ENCODE results near the gene CELA3A.

Gene CELA3A

DNA sequence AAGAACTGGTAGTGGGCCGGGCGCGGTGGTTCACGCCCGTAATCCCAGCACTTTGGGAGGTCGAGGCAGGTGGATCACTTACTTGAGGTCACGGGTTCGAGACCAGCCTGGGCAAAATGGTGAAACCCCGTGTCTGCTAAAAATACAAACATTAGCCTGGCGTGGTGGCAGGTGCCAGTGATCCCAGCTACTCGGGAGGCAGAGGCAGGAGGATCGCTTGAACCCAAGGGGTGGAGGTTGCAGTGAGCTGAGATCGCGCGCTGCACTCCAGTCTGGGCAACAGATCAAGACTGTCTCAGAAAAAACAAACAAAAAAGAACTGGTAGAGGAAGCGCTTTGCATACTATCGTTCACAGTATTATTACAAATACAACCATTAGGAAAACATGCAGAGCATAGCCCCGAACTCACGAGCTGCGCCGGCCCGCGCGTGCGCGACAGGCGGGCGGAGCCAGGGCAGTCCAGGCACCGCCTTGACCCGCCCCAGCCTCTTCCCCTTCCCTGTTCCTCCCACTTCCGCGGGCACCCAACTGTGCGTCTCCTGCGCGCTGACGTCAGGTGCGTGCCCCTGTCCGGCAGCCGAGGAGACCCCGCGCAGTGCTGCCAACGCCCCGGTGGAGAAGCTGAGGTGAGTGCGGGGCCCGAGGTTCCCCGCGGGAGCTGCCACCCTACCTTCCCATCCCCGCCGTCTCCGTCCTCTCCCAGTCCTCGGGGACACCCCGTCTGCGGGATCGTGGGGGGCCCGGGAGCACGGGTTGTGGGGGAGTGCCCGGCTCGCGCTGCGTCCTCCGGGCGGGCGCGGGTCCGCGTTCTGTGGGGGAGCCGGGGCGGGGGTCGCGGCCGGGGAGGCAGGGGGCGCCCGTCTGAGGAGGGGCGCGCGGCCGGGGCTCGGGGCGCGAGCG lies 50.9 kb downstream of the CELA3A start, which contains the start of gene CDC42:
Gene CDC42, plus strand, starts transcription at position 595 of the 902 bp plus-strand sequence. CDS start 25,770 bp downstream, outside the sequence.
- TF ChIP-seq, protein P1, sequence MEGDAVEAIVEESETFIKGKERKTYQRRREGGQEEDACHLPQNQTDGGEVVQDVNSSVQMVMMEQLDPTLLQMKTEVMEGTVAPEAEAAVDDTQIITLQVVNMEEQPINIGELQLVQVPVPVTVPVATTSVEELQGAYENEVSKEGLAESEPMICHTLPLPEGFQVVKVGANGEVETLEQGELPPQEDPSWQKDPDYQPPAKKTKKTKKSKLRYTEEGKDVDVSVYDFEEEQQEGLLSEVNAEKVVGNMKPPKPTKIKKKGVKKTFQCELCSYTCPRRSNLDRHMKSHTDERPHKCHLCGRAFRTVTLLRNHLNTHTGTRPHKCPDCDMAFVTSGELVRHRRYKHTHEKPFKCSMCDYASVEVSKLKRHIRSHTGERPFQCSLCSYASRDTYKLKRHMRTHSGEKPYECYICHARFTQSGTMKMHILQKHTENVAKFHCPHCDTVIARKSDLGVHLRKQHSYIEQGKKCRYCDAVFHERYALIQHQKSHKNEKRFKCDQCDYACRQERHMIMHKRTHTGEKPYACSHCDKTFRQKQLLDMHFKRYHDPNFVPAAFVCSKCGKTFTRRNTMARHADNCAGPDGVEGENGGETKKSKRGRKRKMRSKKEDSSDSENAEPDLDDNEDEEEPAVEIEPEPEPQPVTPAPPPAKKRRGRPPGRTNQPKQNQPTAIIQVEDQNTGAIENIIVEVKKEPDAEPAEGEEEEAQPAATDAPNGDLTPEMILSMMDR (IDR thresholded peaks at IDR 0.05; ENCODE audit: extremely low read depth, missing control alignments), result no peak
- peak; percentile 95 for DNase-seq (ENCODE audit: low spot score)

DNA sequence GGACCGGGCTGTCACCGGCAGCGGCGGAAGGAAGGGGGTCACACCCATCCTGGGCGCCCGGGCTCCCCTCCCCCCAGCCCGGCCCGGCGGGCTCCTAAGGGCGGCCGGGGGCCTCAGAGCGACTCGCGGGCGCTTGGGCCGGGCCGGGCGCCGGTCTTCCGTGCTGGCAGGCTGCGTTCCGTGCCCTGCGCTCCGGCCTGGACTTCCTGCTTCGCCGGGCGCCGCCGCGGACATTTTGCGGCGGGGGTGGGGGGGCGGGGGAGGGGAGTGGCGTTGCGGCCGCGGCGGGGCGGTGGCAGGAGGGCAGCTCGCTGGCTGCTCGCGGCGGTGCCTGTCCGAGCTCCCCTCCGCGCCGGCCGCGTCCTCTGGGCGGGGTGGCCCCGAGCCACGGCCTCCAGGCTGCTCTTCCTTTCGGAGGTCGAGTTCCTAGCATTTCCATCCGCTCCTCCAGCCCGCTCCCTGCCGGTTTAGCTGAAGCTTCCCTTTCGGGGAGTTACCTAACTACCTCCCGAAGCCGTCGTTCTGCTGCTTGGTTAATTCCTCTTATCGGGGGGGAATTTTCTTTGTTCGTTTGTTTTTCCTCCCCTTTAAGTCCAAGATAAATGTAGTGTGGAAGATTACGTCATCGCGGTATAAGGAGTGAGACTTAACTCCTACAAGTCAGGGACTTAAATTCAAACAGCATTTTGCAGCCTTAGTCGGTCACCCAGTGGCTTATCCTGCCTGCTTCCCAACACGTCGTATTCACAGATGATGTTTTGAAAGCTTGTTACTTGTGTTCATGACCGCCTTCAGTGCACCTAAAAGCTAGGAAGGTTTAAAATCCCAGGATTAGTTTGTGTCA lies 51.8 kb downstream of the CELA3A start:
- TF ChIP-seq, protein P1 (IDR thresholded peaks at IDR 0.05; ENCODE audit: extremely low read depth, missing control alignments), result no peak
- DNase-seq (ENCODE audit: low spot score), result peak; percentile 78

DNA sequence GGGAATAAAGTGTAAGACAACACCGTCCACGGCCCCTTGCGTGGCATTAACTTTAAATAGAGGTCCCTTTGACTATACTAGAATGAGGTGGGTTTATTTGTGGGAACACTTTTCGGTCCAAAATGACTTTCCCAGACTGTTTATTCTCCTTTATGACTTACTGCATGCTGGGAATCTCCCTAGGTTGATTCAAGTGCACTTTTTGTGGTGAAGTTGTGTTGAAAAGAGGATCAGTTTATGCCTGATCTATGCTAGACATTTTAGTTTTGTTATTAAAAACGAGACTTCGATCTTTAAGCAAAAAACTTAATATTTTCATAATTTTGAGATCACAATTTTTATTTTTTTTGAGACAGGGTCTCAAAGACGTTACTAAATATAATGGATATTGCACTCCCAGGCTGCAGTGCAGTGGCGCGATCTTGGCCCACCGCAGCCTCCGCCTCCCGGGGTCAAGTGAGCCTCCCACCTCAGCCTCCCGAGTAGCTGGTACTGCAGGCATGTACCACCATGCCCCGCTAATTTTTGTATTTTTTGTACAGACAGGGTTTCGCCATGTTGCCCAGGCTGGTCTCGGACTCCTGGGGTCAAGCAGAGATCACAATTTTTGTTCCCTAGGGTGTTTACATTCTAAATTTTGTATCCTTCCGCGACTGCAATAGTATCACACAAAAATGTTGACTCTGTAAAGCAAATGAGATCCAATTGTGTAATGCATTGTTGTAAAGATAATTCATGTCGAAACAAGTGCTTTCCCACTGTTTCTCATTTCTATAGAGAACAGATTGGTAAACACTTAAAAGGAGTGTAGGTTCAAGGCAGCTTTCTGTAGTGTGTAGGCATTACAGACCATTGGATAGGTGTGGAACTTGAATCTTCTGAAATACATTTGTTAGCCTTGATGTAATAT lies 52.7 kb downstream of the CELA3A start:
- DNase-seq (ENCODE audit: low spot score), result no peak
- TF ChIP-seq, protein P1 (IDR thresholded peaks at IDR 0.05; ENCODE audit: extremely low read depth, missing control alignments), result no peak

DNA sequence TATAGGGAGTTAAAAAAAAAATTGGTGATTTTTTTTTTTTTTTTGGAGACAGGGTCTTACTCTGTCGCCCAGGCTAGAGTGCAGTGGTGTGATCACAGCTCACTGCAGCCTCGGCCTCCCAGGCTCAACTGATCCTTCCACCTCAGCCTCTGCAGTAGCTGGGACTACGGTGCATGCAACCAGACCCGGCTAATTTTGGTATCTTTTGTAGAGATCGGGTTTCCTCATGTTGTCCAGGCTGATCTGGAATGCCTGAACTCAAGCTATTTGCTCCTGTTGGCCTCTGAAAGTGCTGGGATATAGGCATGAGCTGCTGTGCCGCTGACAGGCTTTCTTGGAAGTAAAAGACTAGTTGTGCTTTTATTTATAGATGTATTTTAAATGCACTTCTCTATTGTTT lies 54.0 kb downstream of the CELA3A start:
- TF ChIP-seq, protein P1 (IDR thresholded peaks at IDR 0.05; ENCODE audit: extremely low read depth, missing control alignments), result no peak

DNA sequence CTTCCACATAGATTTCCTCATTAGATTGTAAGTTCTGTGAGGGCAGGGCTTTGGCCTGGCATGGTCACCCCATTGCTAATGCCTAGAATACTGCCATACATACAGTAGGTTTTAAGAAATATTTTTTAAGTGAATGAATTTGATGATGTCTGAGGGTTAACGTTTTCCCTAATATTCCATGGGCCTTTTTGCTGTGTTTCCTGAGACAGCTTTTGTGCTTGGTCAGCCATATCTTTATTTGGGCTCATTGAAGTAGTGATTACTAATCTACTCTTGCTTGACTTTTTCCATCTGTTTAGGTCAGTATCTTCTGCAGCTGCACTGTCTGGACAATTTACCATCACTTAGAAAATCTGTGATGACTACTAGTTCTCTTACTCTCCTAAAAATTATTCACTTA lies 54.6 kb downstream of the CELA3A start:
- TF ChIP-seq, protein P1 (IDR thresholded peaks at IDR 0.05; ENCODE audit: extremely low read depth, missing control alignments), result no peak
- DNase-seq (ENCODE audit: low spot score), result no peak

More for the DNA sequence above, 54.0 kb downstream of the CELA3A start:
- DNase-seq (ENCODE audit: low spot score), result no peak

DNA sequence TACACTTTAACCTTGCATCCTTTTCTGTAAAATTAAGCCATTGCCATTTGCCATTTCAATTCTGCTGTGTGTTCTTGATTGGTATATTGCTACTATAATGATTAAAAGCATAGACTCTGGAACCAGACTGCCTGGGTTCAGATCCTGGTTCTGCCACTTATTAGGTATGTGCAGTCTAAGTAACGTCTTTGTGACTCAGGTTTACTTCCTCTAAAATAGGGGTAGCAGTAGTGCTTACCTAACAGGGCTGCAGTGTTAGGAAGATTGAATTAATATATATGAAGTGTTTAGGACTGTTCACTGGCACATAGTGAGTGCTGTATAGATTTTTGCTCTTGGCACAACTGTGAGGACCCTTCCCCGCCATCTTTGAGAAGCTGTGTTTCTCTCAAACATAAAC lies 55.5 kb downstream of the CELA3A start:
- TF ChIP-seq, protein P1 (IDR thresholded peaks at IDR 0.05; ENCODE audit: extremely low read depth, missing control alignments), result no peak
- no peak for DNase-seq (ENCODE audit: low spot score)

Data from GM20000 (cell line).